Prostate gland (tissue), 2 donors: ENCODE measurements around the gene RMI2. TPM values are rescaled to one million over a fixed set of nuclear protein-coding genes. Genes with fewer than 3 reads are reported as not detected.

Experiments
- DNase-seq: peaks from one replicate; pipeline ENCODE4 v3.0.0-alpha.2; 2019; ENCODE audit warnings: low spot score
- H3K27ac ChIP-seq, 2 donors: fragments of 200-600 bp; sonication (generic); 2 replicates each; pipeline ENCODE4 v1.5.1; 2017 to 2019
- H3K27me3 ChIP-seq: fragments of 200-600 bp; sonication (generic); replicated peaks from 2 replicates; pipeline ENCODE4 v1.5.1; 2019; ENCODE audit not compliant: insufficient read depth
- H3K36me3 ChIP-seq, 2 donors: fragments of 200-600 bp; sonication (generic); 1 replicate in 1 of 2; 2 replicates in 1 of 2; pipeline versions ENCODE4 v1.5.1 to v1.8.1; 2017 to 2019
- H3K4me1 ChIP-seq: fragments of 200-600 bp; sonication (generic); replicated peaks from 2 replicates; pipeline ENCODE4 v1.5.1; 2019
- H3K4me3 ChIP-seq, 2 donors: fragments of 200-600 bp; sonication (generic); 2 replicates each; pipeline ENCODE4 v1.5.1; 2017 to 2019
- H3K9me3 ChIP-seq: fragments of 200-600 bp; sonication (generic); 2 replicates; pipeline ENCODE4 v1.5.1; 2017
- CTCF ChIP-seq, 4 experiments: fragments of 200-600 bp in 2 of 4; fragments of 450-650 bp in 2 of 4; sonication (generic) in 2 of 4; IDR thresholded peaks; 1 replicate in 3 of 4; 2 replicates in 1 of 4; pipeline ENCODE4 v1.5.1; 2016 to 2019; ENCODE audit warnings: antibody characterized with exemption in 4 of 4, mild to moderate bottlenecking in 2 of 4, moderate library complexity in 2 of 4
- POLR2A ChIP-seq: fragments of 450-650 bp; IDR thresholded peaks from one replicate; pipeline ENCODE4 v1.6.1; 2016; ENCODE audit warnings: antibody characterized with exemption, mild to moderate bottlenecking
- POLR2AphosphoS5 ChIP-seq: sonication (generic); formaldehyde crosslinking; IDR thresholded peaks from one replicate; pipeline ENCODE4 v1.6.1; 2017; ENCODE audit warnings: antibody characterized with exemption
- WGBS: methylation state at CpG from one replicate; pipeline ENCODE4 v1.1.5; 2018; 5-methylcytosine and 5-hydroxymethylcytosine counted together
- intact Hi-C: fragments of 100-400 bp; cut with DNase I; formaldehyde crosslinking; loops from one replicate; pipeline ENCODE4 v1.14.2; 2022
- total RNA-seq, 2 donors: library from RNA; depleted of rRNA; stranded (reverse); fragments of >200 nt; gene quantifications; one replicate each; pipeline ENCODE4 v1.1.0, GENCODE V29; 2016

RMI2 gene
- total RNA-seq, 2 donors from 2014 or later, result 6.0 to 16.3 TPM

- H3K9me3 ChIP-seq, result no peaks in the 10 kb centered on the region
- H3K36me3 ChIP-seq, result no peaks in the 10 kb centered on the region
- TF ChIP-seq POLR2AphosphoS5 (no peak), CTCF (IDR thresholded peaks at IDR 0.05) (no peak), POLR2A (no peak)
- no peaks in the 10 kb centered on the region for H3K27me3 ChIP-seq
- H3K27ac ChIP-seq, result peak overlapping the region; percentile 76 to 78
- H3K4me1 ChIP-seq, result peaks cover 8% of the 10 kb centered on the region
- WGBS, result 58% methylated on average over 5 of the region's 5 CpGs
- no peak for DNase-seq
- intact Hi-C loops, result no loop called here
- H3K4me3 ChIP-seq, result no peak overlapping the region
Observed at GRCh38 chr16:11350519-11350918, 5.3 kb downstream of the RMI2 start.

GRCh38 chr16:11350921-11351335 lies 5.7 kb downstream of the RMI2 start:
- Histone ChIP-seq H3K27ac (peak overlapping the region; percentile 76 to 78), H3K4me3 (no peak overlapping the region), H3K36me3 (no peaks in the 10 kb centered on the region), H3K27me3 (no peaks in the 10 kb centered on the region), H3K9me3 (no peaks in the 10 kb centered on the region), H3K4me1 (peaks cover 8% of the 10 kb centered on the region)
- TF ChIP-seq POLR2A, result no peak
- no peak for TF ChIP-seq CTCF (IDR thresholded peaks at IDR 0.05)
- no peak for DNase-seq
- intact Hi-C loops, result no loop called here
- 31% methylated on average over 8 of the region's 8 CpGs for WGBS

- no peaks in the 10 kb centered on the region for H3K27me3 ChIP-seq
- TF ChIP-seq POLR2AphosphoS5 (no peak), POLR2A (no peak), CTCF (IDR thresholded peaks at IDR 0.05) (no peak)
- H3K4me1 ChIP-seq, result peaks cover 8% of the 10 kb centered on the region
- H3K36me3 ChIP-seq, result no peaks in the 10 kb centered on the region
- no peak for DNase-seq
- 74% methylated on average over 4 of the region's 4 CpGs for WGBS
- no peak overlapping the region for H3K27ac ChIP-seq
- intact Hi-C loops, result no loop called here
- H3K4me3 ChIP-seq, result no peak overlapping the region
- no peaks in the 10 kb centered on the region for H3K9me3 ChIP-seq
Observed at GRCh38 chr16:11353158-11353557, 7.9 kb downstream of the RMI2 start.

- 85% methylated on average over 5 of the region's 5 CpGs for WGBS
- no peak for DNase-seq
- H3K27me3 ChIP-seq, result no peaks in the 10 kb centered on the region
- H3K36me3 ChIP-seq, result no peaks in the 10 kb centered on the region
- no peak overlapping the region for H3K27ac ChIP-seq
- TF ChIP-seq POLR2AphosphoS5 (no peak), POLR2A (no peak), CTCF (IDR thresholded peaks at IDR 0.05) (no peak)
- no peak overlapping the region for H3K4me3 ChIP-seq
- H3K4me1 ChIP-seq, result peaks cover 8% of the 10 kb centered on the region
- no peaks in the 10 kb centered on the region for H3K9me3 ChIP-seq
- intact Hi-C loops, result no loop called here
Observed at GRCh38 chr16:11354407-11354732, 9.1 kb downstream of the RMI2 start.

GRCh38 chr16:11354733-11355574 lies 9.7 kb downstream of the RMI2 start:
- intact Hi-C loops, result loop anchor here (5.0 kb wide), 1 partner anchor 383 kb away; no protein-coding TSS in a partner anchor

More at GRCh38 chr16:11354733-11355574, 9.7 kb downstream of the RMI2 start:
- Histone ChIP-seq H3K27ac (no peak overlapping the region), H3K4me1 (peaks cover 2% of the 10 kb centered on the region), H3K4me3 (no peak overlapping the region), H3K9me3 (no peaks in the 10 kb centered on the region), H3K36me3 (no peaks in the 10 kb centered on the region), H3K27me3 (no peaks in the 10 kb centered on the region)
- DNase-seq, result no peak
- WGBS, result 72% methylated on average over 11 of the region's 11 CpGs
- TF ChIP-seq CTCF (IDR thresholded peaks at IDR 0.05) (no peak), POLR2AphosphoS5 (no peak), POLR2A (no peak)
